WTC11 (cell line): ENCODE measurements around the gene XIRP2.

Experiments used
- CREB1 ChIP-seq: sonication (generic); formaldehyde crosslinking; IDR thresholded peaks from 2 replicates; pipeline ENCODE4 v1.8.0; 2023; ENCODE audit warnings: mild to moderate bottlenecking, missing genetic modification reagents
- FOXJ3 ChIP-seq: sonication (generic); formaldehyde crosslinking; IDR thresholded peaks from 2 replicates; pipeline ENCODE4 v1.9.0; 2021; ENCODE audit warnings: missing genetic modification reagents, mild to moderate bottlenecking, borderline replicate concordance
- FOXP1 ChIP-seq: sonication (generic); formaldehyde crosslinking; IDR thresholded peaks from 2 replicates; pipeline ENCODE4 v1.8.0; 2022; ENCODE audit warnings: missing genetic modification reagents, mild to moderate bottlenecking, moderate library complexity, borderline replicate concordance
- MYBL2 ChIP-seq: sonication (generic); formaldehyde crosslinking; IDR thresholded peaks from 2 replicates; pipeline ENCODE4 v1.8.1; 2023; ENCODE audit warnings: mild to moderate bottlenecking, moderate library complexity, missing genetic modification reagents
- RELA ChIP-seq: sonication (generic); formaldehyde crosslinking; IDR thresholded peaks from 2 replicates; pipeline ENCODE4 v1.8.1; 2022; ENCODE audit warnings: missing genetic modification reagents, mild to moderate bottlenecking, borderline replicate concordance
- RORB ChIP-seq: fragments of 250-450 bp; sonication (Bioruptor Pico); IDR thresholded peaks from 2 replicates; pipeline ENCODE4 v1.9.0; 2021; ENCODE audit warnings: mild to moderate bottlenecking
- TCF7 ChIP-seq: sonication (generic); formaldehyde crosslinking; IDR thresholded peaks from 2 replicates; pipeline ENCODE4 v1.8.0; 2022; ENCODE audit warnings: mild to moderate bottlenecking, low read depth, missing genetic modification reagents, moderate library complexity
- TF ChIP-seq, protein P1 (sequence below): fragments of 200-600 bp; IDR thresholded peaks from 2 replicates; pipeline ENCODE4 v1.8.0; 2022; ENCODE audit warnings: antibody characterized with exemption

DNA sequence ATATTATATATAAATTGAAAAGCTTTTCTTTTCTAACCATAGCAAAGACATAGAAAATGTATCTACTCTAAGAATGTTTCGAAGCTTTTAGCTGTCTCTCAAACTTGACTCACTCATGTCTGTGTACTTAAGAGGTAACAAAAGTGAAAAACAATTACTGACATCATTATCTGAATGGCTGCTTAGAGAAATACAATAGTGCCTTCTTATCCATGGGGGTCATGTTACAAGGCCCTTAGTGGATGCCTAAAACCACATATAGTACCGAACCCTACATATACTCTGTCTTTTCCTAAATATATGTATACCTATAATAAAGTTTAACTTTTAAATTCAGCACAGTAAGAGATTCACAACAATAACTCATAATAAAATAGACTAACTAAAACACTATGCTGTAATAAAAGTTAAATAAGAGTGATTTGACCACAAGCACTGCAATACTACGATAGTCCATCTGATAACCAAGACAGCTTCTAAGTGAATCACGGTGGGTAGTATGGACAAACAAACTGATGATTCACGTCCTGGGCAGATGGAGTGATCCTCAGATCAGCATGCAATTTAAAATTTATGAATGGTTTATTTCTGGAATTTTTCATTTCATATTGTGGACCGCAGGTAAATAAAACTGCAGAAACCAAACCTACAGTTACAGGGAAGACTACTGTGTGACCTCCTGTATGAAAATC is 246.2 kb downstream of the XIRP2 start:
- TF ChIP-seq, protein P1, sequence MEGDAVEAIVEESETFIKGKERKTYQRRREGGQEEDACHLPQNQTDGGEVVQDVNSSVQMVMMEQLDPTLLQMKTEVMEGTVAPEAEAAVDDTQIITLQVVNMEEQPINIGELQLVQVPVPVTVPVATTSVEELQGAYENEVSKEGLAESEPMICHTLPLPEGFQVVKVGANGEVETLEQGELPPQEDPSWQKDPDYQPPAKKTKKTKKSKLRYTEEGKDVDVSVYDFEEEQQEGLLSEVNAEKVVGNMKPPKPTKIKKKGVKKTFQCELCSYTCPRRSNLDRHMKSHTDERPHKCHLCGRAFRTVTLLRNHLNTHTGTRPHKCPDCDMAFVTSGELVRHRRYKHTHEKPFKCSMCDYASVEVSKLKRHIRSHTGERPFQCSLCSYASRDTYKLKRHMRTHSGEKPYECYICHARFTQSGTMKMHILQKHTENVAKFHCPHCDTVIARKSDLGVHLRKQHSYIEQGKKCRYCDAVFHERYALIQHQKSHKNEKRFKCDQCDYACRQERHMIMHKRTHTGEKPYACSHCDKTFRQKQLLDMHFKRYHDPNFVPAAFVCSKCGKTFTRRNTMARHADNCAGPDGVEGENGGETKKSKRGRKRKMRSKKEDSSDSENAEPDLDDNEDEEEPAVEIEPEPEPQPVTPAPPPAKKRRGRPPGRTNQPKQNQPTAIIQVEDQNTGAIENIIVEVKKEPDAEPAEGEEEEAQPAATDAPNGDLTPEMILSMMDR, result no peak
- TF ChIP-seq RORB (no peak), RELA (CRISPR knock-in tag) (no peak), FOXP1 (CRISPR knock-in tag) (no peak), CREB1 (CRISPR knock-in tag) (no peak), FOXJ3 (CRISPR knock-in tag) (no peak), TCF7 (no peak), MYBL2 (CRISPR knock-in tag) (no peak)
